ENCODE data around the gene UBE2D3.

The UBE2D3 gene

DNA sequence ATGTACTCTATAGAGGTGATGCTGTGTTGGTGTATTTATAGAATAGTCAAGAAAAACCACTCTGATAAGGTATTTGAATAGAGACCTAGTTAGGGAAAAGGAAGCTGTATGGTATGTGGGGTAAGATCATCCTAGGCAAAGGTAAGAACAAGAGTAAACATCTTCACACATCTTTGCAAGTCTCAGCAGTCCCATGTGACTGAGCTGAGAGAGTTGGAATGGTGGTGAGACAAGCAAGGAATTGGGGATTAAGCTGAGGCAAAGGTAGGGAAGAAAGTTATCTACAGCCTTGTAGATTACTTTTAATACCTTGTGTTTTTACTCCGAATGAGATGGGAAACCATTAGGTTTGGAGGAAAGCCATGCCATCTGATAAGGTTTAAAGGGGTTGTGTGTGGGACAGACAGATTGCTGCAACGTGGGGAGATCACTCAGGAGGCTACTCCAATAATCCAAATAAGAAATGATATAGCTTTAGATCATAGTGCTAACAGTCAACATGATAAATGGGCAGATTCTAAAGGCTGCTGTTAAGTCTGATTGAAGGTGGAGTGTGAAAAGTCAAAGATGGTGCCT lies 34.9 kb downstream of the UBE2D3 start:
- no peak for DNase-seq (ENCODE audit: low read depth in 2 of 3, low spot score in 2 of 3)

- no peak for DNase-seq (ENCODE audit: low read depth in 2 of 3, low spot score in 2 of 3)
Observed at GRCh38 chr4:102791318-102791835, 36.0 kb downstream of the UBE2D3 start.

DNA sequence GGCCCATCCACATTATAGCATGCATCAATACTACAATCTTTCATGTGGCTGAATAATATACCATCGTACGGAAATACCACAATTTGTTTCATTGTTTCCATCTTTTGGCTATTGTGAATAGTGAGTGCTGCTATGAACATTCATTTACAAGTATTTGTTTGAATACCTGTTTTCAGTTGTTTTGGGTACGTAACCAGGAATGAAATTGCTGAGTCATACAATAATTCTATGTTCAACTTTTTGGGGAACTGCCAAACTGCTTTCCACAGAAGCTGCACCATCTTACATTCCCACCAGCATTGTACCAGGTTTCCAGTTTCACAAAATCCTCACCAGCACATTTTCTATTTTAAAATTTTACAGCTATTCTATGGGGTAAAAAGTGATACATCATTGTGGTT lies 38.0 kb downstream of the UBE2D3 start:
- no peak for DNase-seq (ENCODE audit: low read depth in 2 of 3, low spot score in 2 of 3)

- DNase-seq (ENCODE audit: low read depth in 2 of 3, low spot score in 2 of 3) = no peak
Observed at GRCh38 chr4:102787944-102788343, 39.4 kb downstream of the UBE2D3 start.

DNA sequence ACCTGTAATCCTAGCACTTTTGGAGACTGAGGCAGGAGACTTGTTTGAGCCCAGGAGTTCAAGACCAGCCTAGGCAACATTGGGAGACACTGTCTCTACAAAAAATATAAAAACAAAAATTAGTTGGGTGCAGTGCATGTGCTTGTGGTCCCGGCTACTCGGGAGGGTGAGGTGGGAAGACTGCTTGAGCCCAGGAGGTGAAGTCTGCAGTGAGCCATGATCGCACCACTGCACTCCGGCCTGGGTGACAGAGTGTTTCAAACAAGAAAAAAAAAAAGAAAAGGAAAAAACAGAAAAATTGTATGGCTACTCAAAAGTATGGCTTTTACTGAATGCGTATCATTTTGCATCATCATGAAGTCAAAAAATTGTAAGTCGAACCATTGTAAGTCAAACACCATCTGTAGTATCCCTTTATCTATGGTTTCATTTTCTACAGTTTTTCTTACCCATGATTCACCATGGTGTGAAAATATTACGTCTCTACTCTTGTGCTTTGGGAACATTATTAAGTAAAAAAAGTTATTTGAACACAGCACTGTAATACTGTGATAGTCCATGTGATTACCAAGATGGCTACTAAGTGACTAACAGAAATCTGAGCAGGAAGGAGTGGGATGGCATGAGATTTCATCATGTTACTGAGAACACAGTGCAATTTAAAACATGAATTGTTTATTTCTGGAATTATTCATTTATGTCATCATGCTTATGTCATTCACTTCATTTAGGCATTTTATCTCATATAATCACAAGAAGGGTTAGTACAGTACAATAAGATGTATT lies 40.1 kb downstream of the UBE2D3 start:
- DNase-seq (ENCODE audit: low read depth in 2 of 3, low spot score in 2 of 3) = no peak

DNA sequence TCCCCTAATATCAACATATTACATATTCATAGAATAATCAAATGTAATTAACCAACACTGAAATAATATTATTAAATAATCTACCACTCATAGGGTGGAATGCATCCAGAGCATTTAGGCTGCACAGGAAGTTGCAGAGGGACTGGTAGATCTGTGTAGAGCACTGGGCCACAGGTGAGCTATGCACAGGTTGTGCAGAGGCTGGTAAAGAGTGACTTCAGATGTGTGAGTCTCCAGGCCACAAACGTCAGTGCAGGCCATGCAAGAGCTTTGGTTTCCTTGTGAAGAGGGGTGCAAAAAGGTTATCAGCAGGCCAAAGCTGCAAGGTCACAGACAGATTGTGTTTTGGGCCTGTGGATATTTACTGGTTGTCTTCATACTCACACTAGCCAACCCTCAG lies 41.1 kb downstream of the UBE2D3 start:
- no peak for DNase-seq (ENCODE audit: low read depth in 2 of 3, low spot score in 2 of 3)

DNA sequence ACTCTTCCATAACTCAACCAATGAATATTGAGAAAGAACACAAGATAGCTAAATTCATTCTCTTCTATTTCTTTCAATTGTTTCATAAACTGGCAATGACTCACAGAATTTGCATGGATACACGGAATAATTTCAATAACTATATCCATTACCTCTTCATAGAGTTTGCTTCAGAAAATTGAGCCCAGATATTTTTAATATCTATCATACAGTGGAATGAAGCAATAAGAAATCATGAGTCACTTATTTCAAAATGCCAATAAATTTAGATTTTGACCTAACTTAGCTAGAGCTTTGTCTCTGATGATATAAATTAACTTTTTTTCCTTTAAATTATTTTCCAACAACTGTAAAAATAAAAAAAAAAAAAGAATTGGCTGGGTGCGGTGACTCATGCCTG lies 44.3 kb downstream of the UBE2D3 start:
- DNase-seq (ENCODE audit: low read depth in 2 of 3, low spot score in 2 of 3) = no peak

- no peak for DNase-seq (ENCODE audit: low read depth in 2 of 3, low spot score in 2 of 3)
Observed at GRCh38 chr4:102781570-102781969, 45.8 kb downstream of the UBE2D3 start.

- no peak for DNase-seq (ENCODE audit: low read depth in 2 of 3, low spot score in 2 of 3)
Observed at GRCh38 chr4:102780476-102781144, 46.7 kb downstream of the UBE2D3 start.

DNA sequence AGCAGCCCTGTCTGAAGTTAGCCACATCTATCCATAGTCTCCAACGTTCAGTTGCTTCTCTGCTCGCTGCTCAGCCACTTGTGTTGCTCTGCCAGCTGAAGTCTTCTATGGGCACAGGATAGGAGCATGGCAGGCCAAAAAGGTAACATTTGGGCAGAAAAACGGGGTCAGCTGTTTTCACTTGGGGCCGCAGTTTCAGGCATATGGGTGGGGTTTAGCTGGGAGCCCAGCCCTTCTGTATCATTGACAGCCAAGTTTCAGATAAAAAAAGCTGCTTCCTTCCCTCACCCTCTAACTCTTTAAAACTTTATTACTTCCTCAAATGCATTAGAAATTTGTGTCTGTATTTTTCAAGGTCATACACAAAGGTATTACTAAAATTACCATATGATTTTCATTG lies 48.1 kb downstream of the UBE2D3 start:
- DNase-seq (ENCODE audit: low read depth in 2 of 3, low spot score in 2 of 3) = no peak

GRCh38 chr4:102778720-102779119 lies 48.6 kb downstream of the UBE2D3 start:
- DNase-seq (ENCODE audit: low read depth in 2 of 3, low spot score in 2 of 3) = no peak

- DNase-seq (ENCODE audit: low read depth in 2 of 3, low spot score in 2 of 3) = no peak
Observed at GRCh38 chr4:102775805-102776204, 51.5 kb downstream of the UBE2D3 start.

DNA sequence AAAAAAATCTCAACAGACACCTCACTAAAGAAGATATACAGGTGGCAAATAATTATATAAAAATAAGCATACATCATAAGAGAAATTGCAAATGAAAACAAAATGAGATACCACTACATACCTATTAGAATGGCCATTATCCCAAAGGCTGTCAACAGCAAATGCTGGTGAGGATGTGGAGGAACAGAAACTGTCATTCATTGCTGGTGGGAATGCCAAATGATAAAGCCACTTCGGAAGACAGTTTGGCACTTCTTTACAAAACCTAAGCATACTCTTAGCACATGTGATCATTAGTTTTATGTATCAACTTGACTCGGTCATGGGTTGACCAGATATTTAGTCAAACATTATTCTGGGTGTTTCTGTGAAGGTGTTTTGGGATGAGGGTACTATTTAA lies 53.1 kb downstream of the UBE2D3 start:
- no peak for DNase-seq (ENCODE audit: low read depth in 2 of 3, low spot score in 2 of 3)

DNA sequence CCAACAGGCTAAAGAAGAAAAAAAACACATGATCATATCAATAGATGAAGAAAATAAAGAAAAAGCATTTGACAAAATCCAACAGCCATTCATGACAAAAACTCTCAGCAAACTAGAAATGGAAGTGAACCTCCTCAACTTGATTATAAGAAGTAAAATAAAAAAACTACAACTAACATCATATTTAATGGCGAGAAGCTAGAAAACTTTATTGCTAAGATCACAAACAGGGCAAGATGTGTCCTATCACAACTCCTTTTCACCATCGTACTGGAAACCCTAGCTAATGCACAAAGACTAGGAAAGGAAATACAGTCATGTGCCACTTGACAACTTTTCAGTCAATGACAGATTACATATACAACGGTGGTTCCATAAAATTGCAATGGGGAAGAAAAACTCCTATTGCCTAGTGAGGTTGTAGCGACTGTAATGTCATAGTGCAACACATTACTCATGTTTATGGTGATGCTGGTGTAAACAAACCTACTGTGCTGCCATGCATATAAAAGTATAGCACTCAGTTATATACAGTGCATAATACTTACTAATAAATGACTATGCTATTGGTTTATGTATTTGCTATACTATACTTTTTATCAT lies 54.5 kb downstream of the UBE2D3 start:
- no peak for DNase-seq (ENCODE audit: low read depth in 2 of 3, low spot score in 2 of 3)

DNA sequence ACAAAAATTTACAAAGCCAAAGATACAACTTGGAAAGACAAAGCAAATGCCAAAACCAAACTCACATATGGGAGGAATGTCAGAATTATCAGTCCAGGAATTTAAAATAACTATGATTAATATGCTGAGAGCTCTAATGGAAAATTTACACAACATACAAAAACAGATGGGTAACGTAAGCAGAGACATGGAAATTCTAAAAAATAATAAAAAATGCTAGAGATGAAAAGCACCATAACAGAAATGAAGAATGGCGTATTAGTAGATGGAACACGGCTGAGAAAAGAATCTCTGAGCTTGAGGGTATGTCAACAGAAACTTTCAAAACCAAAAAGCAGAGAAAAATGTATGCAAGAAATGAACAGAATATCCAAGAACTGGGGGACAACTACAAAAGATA lies 62.5 kb downstream of the UBE2D3 start:
- no peak for DNase-seq (ENCODE audit: low read depth in 2 of 3, low spot score in 2 of 3)

DNA sequence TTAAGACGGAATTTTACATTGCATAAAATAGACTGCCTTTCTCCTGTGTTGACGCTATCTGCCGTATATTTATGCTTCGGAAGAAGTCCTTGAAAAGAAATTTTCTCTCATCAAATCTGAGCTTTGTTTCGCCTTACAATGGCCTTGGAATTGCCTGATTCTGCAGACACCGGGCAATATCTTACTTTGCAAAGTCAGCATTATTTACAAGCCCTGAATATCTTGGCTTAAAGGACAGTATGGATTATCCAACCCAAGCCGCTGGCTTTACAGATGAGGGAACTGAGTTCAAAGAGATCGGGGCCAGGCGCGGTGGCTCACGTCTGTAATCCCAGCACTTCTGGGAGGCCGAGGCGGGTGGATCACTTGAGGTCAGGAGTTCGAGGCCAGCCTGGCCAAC lies 65.4 kb downstream of the UBE2D3 start:
- DNase-seq (ENCODE audit: low read depth in 2 of 3, low spot score in 2 of 3) = no peak

- DNase-seq (ENCODE audit: low read depth in 2 of 3, low spot score in 2 of 3) = peak in 2 of 3 experiments; percentile 4 to 7
Observed at GRCh38 chr4:102761296-102761701, 66.1 kb downstream of the UBE2D3 start.

GRCh38 chr4:102760645-102761295 lies 66.6 kb downstream of the UBE2D3 start, which contains the start of gene MANBA:
TSS of gene MANBA (minus strand) at chr4:102760968. CDS start at chr4:102760894, 74 bp downstream.
- DNase-seq (ENCODE audit: low read depth in 2 of 3, low spot score in 2 of 3) = peak; percentile 55 to 67 (median 62)

GRCh38 chr4:102759831-102760644 lies 67.3 kb downstream of the UBE2D3 start:
- DNase-seq (ENCODE audit: low read depth in 2 of 3, low spot score in 2 of 3) = no peak
